H9 (cell line): ENCODE results near the gene PLA2G4C. TPM values are rescaled to one million over a fixed set of nuclear protein-coding genes. Genes with fewer than 3 reads are reported as not detected.

Experiments
- DNase-seq: peaks from one replicate; pipeline ENCODE4 v3.0.0-alpha.2; 2017
- H2AFZ ChIP-seq: one replicate; pipeline ENCODE4 v1.6.1; 2013; ENCODE audit warnings: mild to moderate bottlenecking, low read length, control low read depth, moderate library complexity
- H2AK5ac ChIP-seq: 2 replicates; pipeline ENCODE4 v1.6.1; 2013; ENCODE audit warnings: low read length, control low read depth, mixed read lengths; ENCODE audit not compliant: insufficient read length
- H2BK120ac ChIP-seq: one replicate; pipeline ENCODE4 v1.6.1; 2013; ENCODE audit warnings: low read depth, mild to moderate bottlenecking, low read length, control low read depth, inconsistent platforms; ENCODE audit not compliant: poor library complexity, severe bottlenecking
- H2BK12ac ChIP-seq: 2 replicates; pipeline ENCODE4 v1.6.1; 2013; ENCODE audit warnings: low read length, control low read depth, mixed read lengths, low read depth; ENCODE audit not compliant: insufficient read length
- H2BK15ac ChIP-seq: 2 replicates; pipeline ENCODE4 v1.6.1; 2013; ENCODE audit warnings: low read depth, low read length, control low read depth
- H2BK20ac ChIP-seq: one replicate; pipeline ENCODE4 v1.6.1; 2013; ENCODE audit warnings: low read depth, mild to moderate bottlenecking, low read length, control low read depth, inconsistent platforms; ENCODE audit not compliant: poor library complexity, severe bottlenecking
- H2BK5ac ChIP-seq: 2 replicates; pipeline ENCODE4 v1.6.1; 2013; ENCODE audit warnings: low read length, control low read depth, mixed read lengths; ENCODE audit not compliant: insufficient read length
- H3K14ac ChIP-seq: 2 replicates; pipeline ENCODE4 v1.6.1; 2013; ENCODE audit warnings: low read length, control low read depth; ENCODE audit not compliant: insufficient read depth
- H3K18ac ChIP-seq: 2 replicates; pipeline ENCODE4 v1.6.1; 2013; ENCODE audit warnings: low read depth, mild to moderate bottlenecking, mixed read lengths, low read length, control low read depth; ENCODE audit not compliant: insufficient read length
- H3K23ac ChIP-seq: 2 replicates; pipeline ENCODE4 v1.6.1; 2013; ENCODE audit warnings: low read length, control low read depth, mixed read lengths, low read depth; ENCODE audit not compliant: insufficient read length
- H3K23me2 ChIP-seq: 2 replicates; pipeline ENCODE4 v1.6.1; 2013; ENCODE audit warnings: low read depth, mild to moderate bottlenecking, mixed read lengths, low read length, control low read depth; ENCODE audit not compliant: insufficient read length, poor library complexity, severe bottlenecking
- H3K27ac ChIP-seq: 2 replicates; pipeline ENCODE4 v1.5.1; 2013; ENCODE audit warnings: low read length, control low read depth, mixed read lengths, low read depth; ENCODE audit not compliant: insufficient read length
- H3K27me3 ChIP-seq: 2 replicates; pipeline ENCODE4 v1.6.1; 2013; ENCODE audit warnings: low read length, control low read depth, inconsistent platforms; ENCODE audit not compliant: insufficient read depth
- H3K4ac ChIP-seq: 2 replicates; pipeline ENCODE4 v1.6.1; 2013; ENCODE audit warnings: low read depth, mild to moderate bottlenecking, control low read depth, inconsistent platforms, low read length, moderate library complexity
- H3K4me1 ChIP-seq: 2 replicates; pipeline ENCODE4 v1.6.1; 2013; ENCODE audit warnings: low read length, control low read depth, inconsistent platforms; ENCODE audit not compliant: insufficient read depth
- H3K4me2 ChIP-seq: 2 replicates; pipeline ENCODE4 v1.6.1; 2013; ENCODE audit warnings: low read length, control low read depth, mixed read lengths; ENCODE audit not compliant: insufficient read length, insufficient read depth
- H3K56ac ChIP-seq: 2 replicates; pipeline ENCODE4 v1.6.1; 2013; ENCODE audit warnings: low read depth, mild to moderate bottlenecking, mixed read lengths, low read length, control low read depth; ENCODE audit not compliant: insufficient read length
- H3K79me1 ChIP-seq: 2 replicates; pipeline ENCODE4 v1.6.1; 2013; ENCODE audit warnings: low read depth, mild to moderate bottlenecking, moderate library complexity, low read length, control low read depth, inconsistent platforms; ENCODE audit not compliant: insufficient read depth, poor library complexity, severe bottlenecking
- H3K79me2 ChIP-seq: 2 replicates; pipeline ENCODE4 v1.6.1; 2013; ENCODE audit warnings: low read length, control low read depth, inconsistent platforms; ENCODE audit not compliant: insufficient read depth
- H3K9ac ChIP-seq: 2 replicates; pipeline ENCODE4 v1.6.1; 2013; ENCODE audit warnings: low read length, control low read depth, mixed read lengths; ENCODE audit not compliant: insufficient read length; ENCODE audit errors: extremely low read depth
- H3K9me3 ChIP-seq: one replicate; pipeline ENCODE4 v1.6.1; 2013; ENCODE audit warnings: low read depth, low read length, inconsistent platforms; ENCODE audit not compliant: control insufficient read depth
- H3T11ph ChIP-seq: one replicate; pipeline ENCODE4 v1.6.1; 2013; ENCODE audit warnings: mild to moderate bottlenecking, low read length, control low read depth, inconsistent platforms
- H4K20me1 ChIP-seq: one replicate; pipeline ENCODE4 v1.6.1; 2013; ENCODE audit not compliant: control insufficient read depth, insufficient read length, insufficient read depth
- H4K5ac ChIP-seq: 2 replicates; pipeline ENCODE4 v1.6.1; 2013; ENCODE audit warnings: low read depth, mild to moderate bottlenecking, mixed read lengths, low read length, control low read depth; ENCODE audit not compliant: insufficient read length
- H4K8ac ChIP-seq: replicated peaks from 2 replicates; pipeline ENCODE4 v1.6.1; 2013; ENCODE audit warnings: low read length, control low read depth, mixed read lengths, low read depth; ENCODE audit not compliant: insufficient read length
- H4K91ac ChIP-seq: 2 replicates; pipeline ENCODE4 v1.6.1; 2013; ENCODE audit warnings: low read depth, mild to moderate bottlenecking, moderate library complexity, mixed read lengths, low read length, control low read depth; ENCODE audit not compliant: insufficient read length
- H3K27ac Mint-ChIP-seq, 3 experiments: 2 replicates in 2 of 3; 3 replicates in 1 of 3; pipeline ENCODE4 v1.8.0; 2020 to 2021; ENCODE audit warnings: mixed read lengths in 3 of 3, mild to moderate bottlenecking in 1 of 3, moderate library complexity in 1 of 3
- H3K27me3 Mint-ChIP-seq: 2 replicates; pipeline ENCODE4 v1.8.0; 2021; ENCODE audit warnings: low read depth, mild to moderate bottlenecking, moderate library complexity, mixed read lengths
- H3K36me3 Mint-ChIP-seq, 3 experiments: 2 replicates in 2 of 3; 3 replicates in 1 of 3; pipeline ENCODE4 v1.8.0; 2020 to 2021; ENCODE audit warnings: low read depth in 3 of 3, mixed read lengths in 3 of 3; ENCODE audit not compliant: insufficient read depth in 1 of 3
- H3K4me1 Mint-ChIP-seq, 2 experiments: 2 replicates each; pipeline ENCODE4 v1.8.0; 2020; ENCODE audit warnings: mixed read lengths in 2 of 2
- H3K4me3 Mint-ChIP-seq, 2 experiments: 2 replicates in 1 of 2; 3 replicates in 1 of 2; pipeline ENCODE4 v1.8.0; 2020 to 2021; ENCODE audit warnings: mild to moderate bottlenecking in 2 of 2, mixed read lengths in 2 of 2, moderate library complexity in 1 of 2
- H3K9me3 Mint-ChIP-seq, 2 experiments: 2 replicates in 1 of 2; 3 replicates in 1 of 2; pipeline ENCODE4 v1.8.0; 2020; ENCODE audit warnings: mild to moderate bottlenecking in 2 of 2, mixed read lengths in 2 of 2, moderate library complexity in 1 of 2
- WGBS: extraction: QIAGEN DNeasy Blood & Tissue Kit; methylation state at CpG from one replicate; pipeline ENCODE4 v1.1.7; 2013; ENCODE audit warnings: missing lambda C conversion rate, low lambda C conversion rate, mixed read lengths; ENCODE audit not compliant: insufficient read length; ENCODE audit errors: extremely low coverage; 5-methylcytosine and 5-hydroxymethylcytosine counted together
- total RNA-seq: library from RNA; stranded (reverse); gene quantifications from 2 replicates; pipeline ENCODE4 v1.2.1, GENCODE V29; 2021
- TF ChIP-seq, protein P1 (sequence below): fragments of 200-600 bp; sonication (generic); conservative IDR thresholded peaks from 3 replicates; pipeline ENCODE4 v1.8.0; 2021; ENCODE audit warnings: antibody characterized with exemption, mild to moderate bottlenecking

The PLA2G4C gene
- total RNA-seq, 1 experiment from 2014 or later = 7.0 TPM

DNA sequence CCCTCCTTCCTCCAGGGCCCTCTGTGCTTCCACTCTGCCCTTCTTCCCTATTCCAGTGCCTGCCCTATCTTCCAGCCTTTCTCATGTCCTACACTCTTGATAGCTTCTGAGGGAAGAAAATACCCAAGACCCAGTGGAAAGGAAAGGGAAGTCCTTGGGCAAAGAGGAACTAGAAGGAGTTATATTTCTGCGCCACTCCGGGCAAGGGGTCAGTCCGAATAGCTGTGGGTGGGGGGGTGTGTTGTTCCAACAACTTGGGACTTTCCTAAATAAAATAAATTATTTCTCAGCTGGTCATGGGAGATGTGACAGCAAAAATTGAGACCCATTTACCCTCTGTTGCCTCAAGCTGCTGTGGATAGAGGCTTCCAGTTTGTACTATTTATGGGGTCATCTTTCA, 89.9 kb downstream of the PLA2G4C start:
- H2AK5ac ChIP-seq = no peak overlapping the region
- H3K36me3 Mint-ChIP-seq = no peaks in the 10 kb centered on the region
- H4K91ac ChIP-seq = no peak overlapping the region
- no peak overlapping the region for H3K4me3 Mint-ChIP-seq
- no peak overlapping the region for H3K4ac ChIP-seq
- H3K4me2 ChIP-seq = no peak overlapping the region
- WGBS = no CpG with 5 or more reads among the region's 3 CpGs
- no peaks in the 10 kb centered on the region for H3K23me2 ChIP-seq
- H3K4me1 ChIP-seq = no peaks in the 10 kb centered on the region
- no peaks in the 10 kb centered on the region for H3K9me3 ChIP-seq
- peaks cover 10% of the 10 kb centered on the region for H3K27me3 Mint-ChIP-seq
- no peak overlapping the region for H2BK20ac ChIP-seq
- TF ChIP-seq, protein P1, sequence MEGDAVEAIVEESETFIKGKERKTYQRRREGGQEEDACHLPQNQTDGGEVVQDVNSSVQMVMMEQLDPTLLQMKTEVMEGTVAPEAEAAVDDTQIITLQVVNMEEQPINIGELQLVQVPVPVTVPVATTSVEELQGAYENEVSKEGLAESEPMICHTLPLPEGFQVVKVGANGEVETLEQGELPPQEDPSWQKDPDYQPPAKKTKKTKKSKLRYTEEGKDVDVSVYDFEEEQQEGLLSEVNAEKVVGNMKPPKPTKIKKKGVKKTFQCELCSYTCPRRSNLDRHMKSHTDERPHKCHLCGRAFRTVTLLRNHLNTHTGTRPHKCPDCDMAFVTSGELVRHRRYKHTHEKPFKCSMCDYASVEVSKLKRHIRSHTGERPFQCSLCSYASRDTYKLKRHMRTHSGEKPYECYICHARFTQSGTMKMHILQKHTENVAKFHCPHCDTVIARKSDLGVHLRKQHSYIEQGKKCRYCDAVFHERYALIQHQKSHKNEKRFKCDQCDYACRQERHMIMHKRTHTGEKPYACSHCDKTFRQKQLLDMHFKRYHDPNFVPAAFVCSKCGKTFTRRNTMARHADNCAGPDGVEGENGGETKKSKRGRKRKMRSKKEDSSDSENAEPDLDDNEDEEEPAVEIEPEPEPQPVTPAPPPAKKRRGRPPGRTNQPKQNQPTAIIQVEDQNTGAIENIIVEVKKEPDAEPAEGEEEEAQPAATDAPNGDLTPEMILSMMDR = no peak
- no peak overlapping the region for H3K18ac ChIP-seq
- H3K79me2 ChIP-seq = 0 out of 2 replicates have a peak, but pooled peaks cover 2% of the 10 kb centered on the region
- no peak overlapping the region for H2BK12ac ChIP-seq
- H2BK15ac ChIP-seq = no peak overlapping the region
- H3K56ac ChIP-seq = no peak overlapping the region
- H4K8ac ChIP-seq = no peak overlapping the region
- H3K23ac ChIP-seq = no peak overlapping the region
- H3K9me3 Mint-ChIP-seq = peaks cover 0 to 3% of the 10 kb centered on the region in 2 experiments; a peak in 1 of 5 replicates
- H3K79me1 ChIP-seq = no peaks in the 10 kb centered on the region
- H2BK5ac ChIP-seq = no peak overlapping the region
- no peak overlapping the region for H3K27ac ChIP-seq
- DNase-seq = no peak
- H3K9ac ChIP-seq = no peak overlapping the region
- no peak overlapping the region for H2BK120ac ChIP-seq
- no peak overlapping the region for H3T11ph ChIP-seq
- no peaks in the 10 kb centered on the region for H4K20me1 ChIP-seq
- H3K27ac Mint-ChIP-seq = no peak overlapping the region
- no peak overlapping the region for H4K5ac ChIP-seq
- no peak overlapping the region for H2AFZ ChIP-seq
- H3K27me3 ChIP-seq = no peaks in the 10 kb centered on the region
- peaks cover 9 to 22% of the 10 kb centered on the region in 2 experiments for H3K4me1 Mint-ChIP-seq
- H3K14ac ChIP-seq = no peak overlapping the region
